ENCODE measurements around the gene ZCCHC14. TPM values are rescaled to one million over a fixed set of nuclear protein-coding genes. Genes with fewer than 3 reads are reported as not detected.

ZCCHC14 gene
- total and polyA plus RNA-seq, 2 of the 13 experiments (the other 11 are each of a cell fraction or from before 2014, with no cell fraction given) = 12.4 to 12.5 TPM

GRCh38 chr16:87392821-87393679 lies 99.8 kb downstream of the ZCCHC14 start (continued):
- TF ChIP-seq ZBED4 (CRISPR knock-in tag; IDR thresholded peaks at IDR 0.05; ENCODE audit: borderline replicate concordance) (0 out of 2 replicates have a peak, but pooled peaks have one; percentile 52), ZEB1 (IDR thresholded peaks at IDR 0.05; ENCODE audit: insufficient replicate concordance, low read depth) (no peak), E2F2 (CRISPR knock-in tag; IDR thresholded peaks at IDR 0.05; ENCODE audit: borderline replicate concordance) (0 out of 2 replicates have a peak, but pooled peaks have one; percentile 55), ZNF124 (CRISPR knock-in tag; IDR thresholded peaks at IDR 0.05) (0 out of 2 replicates have a peak, but pooled peaks have one; percentile 23), ZFAT (CRISPR knock-in tag; conservative IDR thresholded peaks at IDR 0.05) (0 out of 2 replicates have a peak, but pooled peaks have one; percentile 10), ASH2L (IDR thresholded peaks at IDR 0.05; ENCODE audit: insufficient read length, low read depth, low read length) (peak; percentile 17), ZNF710 (CRISPR knock-in tag; IDR thresholded peaks at IDR 0.05; ENCODE audit: borderline replicate concordance) (peak; percentile 67; the same call in 1 of the 2 replicates), ZNF768 (CRISPR knock-in tag; IDR thresholded peaks at IDR 0.05) (peak; percentile 36; the same call in 1 of the 2 replicates), ZBTB10 (CRISPR knock-in tag; IDR thresholded peaks at IDR 0.05; ENCODE audit: borderline replicate concordance) (no peak), CBX1 (IDR thresholded peaks at IDR 0.05; ENCODE audit: low read depth) (no peak), ZBTB49 (CRISPR knock-in tag; IDR thresholded peaks at IDR 0.05; ENCODE audit: borderline replicate concordance) (0 out of 2 replicates have a peak, but pooled peaks have one; percentile 50)

All from HepG2 (cell line).